Left lobe of liver (tissue), 2 donors: ENCODE measurements around the gene DFFB. TPM values are rescaled to one million over a fixed set of nuclear protein-coding genes. Genes with fewer than 3 reads are reported as not detected.

Source experiments
- ATAC-seq: fragments of 200-7000 bp; cut with Tn5 transposase; one replicate; pipeline ENCODE4 v1.9.1; 2020; ENCODE audit warnings: mild to moderate bottlenecking, moderate library complexity
- DNase-seq: peaks from one replicate; pipeline ENCODE4 v3.0.0-alpha.2; 2020; ENCODE audit warnings: low spot score
- total RNA-seq: library from RNA; stranded (reverse); gene quantifications from one replicate; pipeline ENCODE4 v1.2.1, GENCODE V29; 2021
- donor health status: DM: no; HTN: no; CAD: no; lungs with moderate emphysema.
- donor health status: DM: no; HTN: yes; CAD: no.

The DFFB gene
- total RNA-seq, 1 donor from 2014 or later = 3.1 TPM

DNA sequence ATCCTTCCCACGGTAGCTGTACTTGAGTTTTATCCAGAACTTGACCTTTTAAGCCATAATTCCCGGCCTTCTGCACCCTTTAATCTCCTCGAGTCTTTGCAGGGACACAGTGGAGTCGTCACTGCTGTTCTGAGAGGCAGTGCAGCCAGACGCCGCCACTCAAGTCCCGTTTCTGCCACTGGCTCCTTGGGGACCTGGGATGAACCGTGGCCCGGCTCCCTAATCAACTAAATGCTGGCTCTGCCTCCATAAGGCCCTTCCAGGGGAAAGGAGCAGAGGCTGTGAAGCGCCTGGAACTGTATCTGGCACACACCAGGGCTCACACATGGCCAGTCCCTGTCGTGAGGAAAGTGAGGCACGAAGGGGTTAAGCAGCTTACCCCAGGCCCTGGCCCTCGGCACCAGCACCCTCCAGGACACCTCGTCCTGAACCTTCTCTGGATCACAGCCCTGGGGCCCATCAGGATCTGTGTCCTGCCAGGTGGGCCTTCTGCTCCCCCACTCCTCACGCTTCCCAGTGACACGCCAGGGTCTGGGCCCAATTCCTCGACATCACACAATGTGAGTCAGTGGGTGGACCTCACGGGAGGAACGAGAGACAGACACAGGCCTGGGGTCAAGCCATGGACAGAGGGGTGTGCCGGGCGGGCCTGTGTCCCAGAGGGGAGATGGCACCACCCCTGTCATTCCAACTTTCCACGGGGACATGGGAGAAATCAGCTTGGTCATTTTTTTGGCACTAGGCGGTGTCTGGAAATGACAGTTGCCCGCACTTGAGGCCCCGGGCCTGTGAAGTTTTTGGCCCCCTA lies 66.3 kb downstream of the DFFB start:
- DNase-seq (no peak), ATAC-seq (no peak)

DNA sequence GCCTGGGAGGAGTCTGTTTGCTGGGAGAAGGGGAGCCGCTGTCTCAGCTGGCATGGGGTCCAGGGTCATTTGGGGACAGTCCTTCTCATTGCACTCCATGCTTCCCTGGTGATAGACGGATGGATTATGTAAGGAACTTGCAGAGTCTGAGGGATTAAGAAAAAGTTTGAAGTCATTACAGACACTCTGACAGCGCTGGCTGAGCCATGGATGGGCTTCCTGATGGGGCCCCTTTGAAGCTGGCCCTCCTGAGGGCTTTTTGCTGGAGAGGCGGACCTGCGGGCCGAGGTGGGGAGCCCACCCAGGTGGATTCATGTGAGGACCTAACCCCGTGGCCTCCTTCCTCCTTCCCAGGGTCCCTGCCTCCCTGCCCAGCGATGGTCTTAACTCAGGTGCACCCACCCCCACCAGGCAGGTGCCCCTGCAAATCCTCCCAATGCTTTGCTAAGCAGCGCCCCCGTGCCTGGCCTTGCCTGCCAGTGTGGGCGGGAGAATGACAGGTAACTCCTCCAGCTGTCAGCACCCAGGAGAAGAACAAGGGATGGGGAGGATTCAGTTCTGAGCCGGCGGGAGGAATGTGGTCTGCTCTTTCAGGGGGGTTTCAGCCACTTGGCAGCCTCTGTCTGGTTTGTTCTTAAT lies 67.0 kb downstream of the DFFB start:
- DNase-seq = no peak
- ATAC-seq = no peak

DNA sequence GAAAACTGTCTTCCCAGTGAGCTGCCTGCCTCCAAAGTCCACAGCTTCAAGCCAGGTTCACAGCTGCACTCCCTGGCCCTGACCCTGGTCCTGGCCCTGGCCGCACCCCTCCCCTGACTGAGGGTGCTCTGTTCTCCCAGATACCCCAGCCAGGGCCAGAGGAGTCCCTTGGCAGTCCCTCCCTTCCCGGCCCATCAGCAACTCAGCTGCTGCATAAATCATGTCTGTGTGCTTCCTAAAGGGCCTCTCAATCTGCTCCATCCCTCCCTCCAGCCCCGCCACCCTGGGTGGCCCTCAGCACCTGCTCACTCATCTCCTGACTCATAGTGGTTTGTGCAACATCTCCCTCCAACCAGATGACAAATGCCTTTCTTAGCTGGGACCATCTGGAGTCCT lies 67.5 kb downstream of the DFFB start:
- ATAC-seq (no peak), DNase-seq (no peak)

DNA sequence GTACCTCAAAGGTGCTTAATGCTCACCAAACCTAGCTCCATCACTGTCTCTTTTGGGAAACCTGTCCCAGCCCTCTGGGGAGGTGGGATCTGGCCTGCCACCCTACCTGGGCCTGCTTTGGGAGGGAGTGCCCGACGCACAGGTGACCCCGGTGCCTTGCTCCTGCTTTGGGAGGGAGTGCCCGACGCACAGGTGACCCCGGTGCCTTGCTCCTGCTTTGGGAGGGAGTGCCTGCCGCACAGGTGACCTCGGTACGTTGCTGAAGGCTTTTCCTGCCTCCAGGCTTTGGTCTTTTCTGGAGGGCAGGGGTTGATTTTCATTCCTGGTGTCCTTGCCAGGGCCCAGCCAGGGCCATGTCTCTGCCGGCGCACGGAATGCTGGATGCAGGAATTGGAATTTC lies 68.0 kb downstream of the DFFB start:
- DNase-seq (no peak), ATAC-seq (no peak)

DNA sequence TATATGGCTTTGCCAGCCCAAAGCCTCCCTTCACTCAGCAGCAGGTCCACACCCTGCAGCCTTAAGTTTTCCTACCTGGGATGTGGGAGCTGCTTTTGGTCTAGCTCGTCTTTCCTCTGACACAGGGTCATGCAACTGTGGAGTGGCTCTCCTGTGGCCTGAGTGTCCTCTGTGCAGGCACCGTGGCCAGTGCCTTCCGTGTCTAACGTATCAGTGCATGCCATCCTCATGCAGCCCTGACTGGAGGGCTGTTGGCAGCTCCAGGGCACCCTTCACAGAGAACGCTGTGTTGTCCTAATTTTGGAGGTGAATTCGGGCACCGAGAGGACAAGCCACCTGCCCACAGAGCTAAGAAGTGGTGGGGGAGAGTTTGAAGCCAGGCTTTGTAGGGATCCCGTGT lies 68.5 kb downstream of the DFFB start:
- ATAC-seq = no peak
- no peak for DNase-seq

DNA sequence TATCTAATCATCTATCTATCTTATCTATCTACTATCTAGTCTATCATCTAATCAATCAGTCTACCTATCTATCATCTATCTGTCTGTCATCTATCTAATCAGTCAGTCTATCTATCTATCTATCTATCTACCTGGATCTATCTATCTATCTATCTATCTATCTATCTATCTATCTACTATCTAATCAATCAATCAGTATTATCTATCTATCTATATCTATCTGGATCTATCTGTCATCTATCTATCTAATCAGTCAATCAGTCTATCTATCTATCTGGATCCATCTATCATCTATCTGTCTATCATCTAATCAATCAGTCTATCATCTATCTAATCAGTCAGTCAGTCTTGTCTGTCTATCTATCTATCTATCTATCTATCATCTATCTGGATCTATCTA lies 69.7 kb downstream of the DFFB start:
- DNase-seq (no peak), ATAC-seq (no peak)

DNA sequence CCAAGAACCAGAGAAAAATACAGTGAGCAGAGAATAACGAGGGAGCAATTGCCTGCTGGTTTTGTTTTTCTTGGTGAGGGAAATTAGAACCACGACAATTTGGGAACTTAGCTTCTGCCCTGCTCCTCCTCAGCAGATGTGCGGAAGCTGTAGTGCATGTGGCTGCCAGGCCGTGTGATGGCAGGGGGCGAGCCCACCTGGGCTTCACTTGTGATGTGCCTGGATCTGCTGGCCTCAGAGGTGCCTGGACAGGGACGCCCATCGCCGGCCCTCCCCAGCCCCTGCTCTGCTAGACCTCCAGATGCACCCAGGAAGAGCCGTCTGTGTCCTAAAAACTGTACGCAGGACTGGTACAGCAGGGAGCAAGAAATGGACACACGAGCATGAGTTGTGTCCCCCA lies 71.3 kb downstream of the DFFB start:
- no peak for ATAC-seq
- DNase-seq = no peak

DNA sequence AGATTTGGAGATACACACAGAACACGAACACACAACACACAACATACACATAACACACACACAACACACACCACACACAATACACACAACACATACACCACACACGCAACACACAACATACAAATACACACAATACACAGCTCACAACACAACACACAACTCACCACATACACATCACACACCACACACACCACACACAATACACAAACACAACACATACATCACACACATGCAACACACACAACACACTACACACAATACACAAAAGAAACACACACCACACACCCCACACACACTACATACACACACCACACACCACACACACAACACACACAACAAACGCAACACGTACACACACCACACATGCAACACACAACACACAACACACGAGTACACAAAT lies 71.8 kb downstream of the DFFB start:
- no peak for DNase-seq
- no peak for ATAC-seq

DNA sequence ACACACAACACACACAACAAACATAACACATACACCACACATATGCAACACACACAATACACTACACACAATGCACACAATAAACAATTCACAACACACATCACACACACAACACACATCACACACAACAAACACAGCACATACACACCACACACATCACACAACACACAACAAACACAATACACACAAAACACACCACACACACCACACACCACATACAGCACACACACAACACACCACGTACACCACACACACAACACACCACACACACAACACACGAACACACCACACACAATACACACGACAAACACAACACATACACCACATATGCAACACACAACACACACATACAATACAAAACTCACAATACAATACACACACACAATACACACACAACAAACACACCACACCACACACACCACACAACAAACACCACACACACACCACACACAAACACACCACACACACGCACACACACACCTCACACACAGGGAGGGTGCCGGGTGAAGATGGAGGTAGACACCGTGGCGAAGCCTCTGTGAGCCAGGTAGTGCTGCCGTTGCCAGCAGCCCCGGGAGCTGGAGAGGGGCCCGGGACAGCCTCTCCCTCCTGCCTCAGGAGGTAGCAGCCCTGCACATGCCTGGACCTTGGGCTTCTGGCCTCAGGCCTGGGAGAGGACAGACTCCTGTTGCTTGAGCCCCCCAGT lies 73.2 kb downstream of the DFFB start:
- DNase-seq (no peak), ATAC-seq (no peak)

DNA sequence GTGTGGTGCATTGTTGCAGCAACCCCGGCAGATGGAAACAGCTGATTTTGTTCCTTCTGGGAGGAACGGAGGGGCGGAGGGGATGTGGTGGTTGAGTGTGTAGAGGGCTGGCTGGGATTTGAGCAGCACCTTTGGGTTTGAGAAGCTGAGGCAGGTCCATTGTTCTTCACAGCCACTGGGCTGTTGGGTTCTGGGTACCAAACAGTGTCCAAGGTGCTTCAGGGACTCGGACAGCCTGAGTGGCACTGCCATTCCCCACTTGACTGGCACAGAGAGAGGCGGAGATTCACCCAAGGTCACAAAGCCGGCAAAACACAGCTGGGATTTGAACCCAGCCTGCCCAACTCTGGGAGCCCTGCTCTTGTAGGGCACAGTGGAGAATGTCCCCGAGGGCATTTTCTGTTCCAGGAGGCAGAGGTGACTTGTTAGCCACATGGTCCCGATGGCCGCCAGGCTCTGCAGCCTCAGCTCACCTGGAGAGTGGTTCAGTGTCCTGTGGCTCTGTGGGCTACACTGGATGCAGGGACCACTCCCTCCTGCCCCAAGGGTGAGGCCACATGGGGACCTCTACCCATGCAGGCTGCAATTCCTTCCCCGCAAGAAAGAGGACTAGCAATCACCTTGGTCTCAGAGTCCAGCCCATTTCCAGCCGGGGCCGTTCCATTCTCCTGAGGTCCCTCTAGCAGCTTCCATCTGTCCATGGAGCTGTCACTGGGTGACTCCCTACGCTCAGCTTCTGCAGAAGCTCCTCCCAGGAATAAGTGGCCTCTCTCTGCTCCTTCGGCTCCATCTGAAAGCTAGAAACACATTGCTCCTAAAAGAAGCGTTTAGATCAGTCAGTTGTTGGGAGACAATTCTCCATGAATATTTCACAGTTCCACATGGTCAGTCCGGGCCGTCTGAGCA lies 74.0 kb downstream of the DFFB start:
- ATAC-seq (no peak), DNase-seq (no peak)

DNA sequence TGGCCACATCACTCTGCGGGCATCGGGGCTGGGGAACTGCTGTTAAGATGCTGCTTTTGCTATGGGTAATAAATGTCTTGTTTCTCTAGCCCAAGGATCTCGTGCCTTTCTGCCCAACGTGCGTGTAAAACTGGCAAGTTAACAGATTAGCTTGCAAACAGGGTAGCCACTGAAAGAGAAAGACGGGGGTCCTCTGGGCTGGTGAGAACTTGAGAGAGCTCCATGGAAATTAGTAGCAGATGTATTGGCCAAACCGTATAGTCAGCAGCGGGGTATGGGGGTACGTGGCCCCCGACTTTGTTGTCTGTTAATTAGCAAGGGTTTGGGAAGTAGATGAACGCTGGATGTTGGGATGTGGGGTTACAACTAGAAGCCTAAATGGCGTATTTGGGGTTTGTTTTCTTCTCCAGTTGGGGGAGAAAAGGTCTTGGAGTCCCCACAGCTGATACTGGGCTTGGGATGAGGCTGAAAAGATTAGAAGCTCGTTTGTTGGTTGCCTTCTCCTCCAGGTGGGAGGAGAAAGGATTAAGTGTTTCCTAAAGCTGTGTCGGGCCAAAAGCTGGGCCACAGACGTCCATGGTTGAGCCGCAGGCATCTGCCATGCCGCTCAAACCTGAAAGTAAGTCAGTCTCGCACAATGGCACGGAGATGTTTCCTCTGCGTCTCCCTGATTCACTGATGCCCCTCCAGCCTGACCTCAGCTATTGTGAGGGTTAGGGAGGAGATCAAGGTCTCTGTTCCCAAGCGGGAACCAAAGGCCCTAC lies 75.1 kb downstream of the DFFB start:
- DNase-seq (no peak), ATAC-seq (no peak)

Other genes starting within 250 kb of the DFFB start
- 6.9 TPM for gene MEGF6, start 246.0 kb upstream of the DFFB start, total RNA-seq
- 49.9 TPM for gene TPRG1L, start 232.5 kb upstream of the DFFB start, total RNA-seq
- gene WRAP73, start 207.4 kb upstream of the DFFB start, total RNA-seq = 8.9 TPM
- 0.08 TPM for gene TP73, start 205.0 kb upstream of the DFFB start, total RNA-seq
- not detected for gene CCDC27, start 105.0 kb upstream of the DFFB start, total RNA-seq
- gene SMIM1, start 84.7 kb upstream of the DFFB start, total RNA-seq = 4.9 TPM
- 27.5 TPM for gene LRRC47, start 61.0 kb upstream of the DFFB start, total RNA-seq
- gene CEP104, start 265 bp upstream of the DFFB start, total RNA-seq = 27.5 TPM
- 11.0 TPM for gene C1orf174, start 42.8 kb downstream of the DFFB start, total RNA-seq